CMK (cell line): ENCODE data around the gene SGCD.

Experiments
- DNase-seq: peaks from one replicate; pipeline ENCODE4 v3.0.0-alpha.2; 2010; ENCODE audit warnings: low read depth

The SGCD gene

DNA sequence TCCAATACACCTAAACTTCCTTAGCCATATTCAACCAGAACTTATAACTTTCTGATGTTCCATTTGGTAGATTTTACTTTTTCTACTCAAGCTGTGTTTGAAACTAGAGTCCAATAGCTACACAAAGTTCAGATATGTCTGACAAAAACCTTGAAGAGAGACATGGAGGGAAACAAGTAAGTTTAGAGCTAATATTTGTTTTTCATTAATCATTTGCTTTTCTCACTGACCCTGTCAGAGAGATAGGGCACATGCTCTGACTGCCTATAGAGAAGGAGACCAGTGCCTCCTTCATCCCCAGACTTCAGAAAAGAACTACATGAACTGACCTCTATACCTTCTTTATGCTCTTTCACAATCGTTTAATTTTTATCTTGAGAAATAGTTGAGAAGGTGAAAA lies 366.1 kb downstream of the SGCD start:
- no peak for DNase-seq

DNA sequence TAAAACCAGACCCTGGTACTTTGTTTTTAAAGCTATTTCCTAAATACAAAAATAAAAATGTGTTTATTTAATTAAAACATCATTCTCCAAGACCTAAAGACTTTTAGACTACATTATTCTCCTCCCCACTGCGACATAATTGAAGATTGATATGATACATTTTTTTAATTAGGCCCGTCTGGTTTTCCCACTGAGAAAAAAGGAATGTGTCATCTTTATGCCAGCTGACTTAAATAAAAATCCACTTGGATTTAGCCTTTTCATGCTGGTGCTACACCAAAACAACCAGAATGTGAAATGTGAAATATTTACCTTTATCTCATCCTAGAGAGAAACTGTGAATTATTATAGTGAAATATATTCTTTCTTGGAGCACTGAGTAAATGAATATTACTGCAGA lies 367.6 kb downstream of the SGCD start:
- no peak for DNase-seq

DNA sequence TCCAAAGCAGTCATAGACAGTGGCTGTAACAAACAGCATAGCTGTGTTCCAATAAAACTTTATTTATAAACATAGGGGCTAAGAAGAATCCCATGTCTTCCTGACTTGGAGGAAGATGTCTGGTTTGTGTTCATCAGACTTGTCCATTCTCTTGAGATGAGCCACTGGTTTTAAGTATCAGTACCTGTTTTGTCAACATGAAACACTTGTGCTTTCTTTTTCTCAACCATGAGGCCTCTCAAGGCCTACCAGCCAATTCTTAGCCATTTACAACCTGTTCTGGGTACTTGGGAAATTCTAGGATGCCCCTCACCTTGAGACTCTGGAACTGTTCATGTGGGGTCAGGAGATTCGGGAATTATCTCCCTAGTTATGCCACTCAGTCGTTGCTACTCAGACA lies 368.8 kb downstream of the SGCD start:
- no peak for DNase-seq

DNA sequence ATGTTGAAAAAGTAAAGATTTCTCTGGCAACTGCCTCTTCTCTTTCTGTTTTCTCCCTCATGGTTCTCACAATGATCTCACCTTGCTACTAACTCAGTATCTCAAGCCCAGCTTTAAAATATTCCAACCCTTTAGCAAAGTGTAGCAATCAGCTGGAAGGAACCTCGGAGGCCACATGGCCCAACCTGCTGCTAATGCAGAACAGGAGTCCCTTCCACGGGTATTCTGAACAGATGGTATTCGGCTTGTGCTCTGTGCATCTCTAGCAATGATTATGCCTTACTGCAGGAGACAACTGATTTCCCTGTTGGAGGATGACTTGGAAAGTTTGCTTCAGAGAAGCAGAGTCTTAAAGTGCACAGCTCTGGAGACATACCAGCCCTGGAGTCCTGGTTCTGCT lies 371.4 kb downstream of the SGCD start:
- DNase-seq, result no peak

DNA sequence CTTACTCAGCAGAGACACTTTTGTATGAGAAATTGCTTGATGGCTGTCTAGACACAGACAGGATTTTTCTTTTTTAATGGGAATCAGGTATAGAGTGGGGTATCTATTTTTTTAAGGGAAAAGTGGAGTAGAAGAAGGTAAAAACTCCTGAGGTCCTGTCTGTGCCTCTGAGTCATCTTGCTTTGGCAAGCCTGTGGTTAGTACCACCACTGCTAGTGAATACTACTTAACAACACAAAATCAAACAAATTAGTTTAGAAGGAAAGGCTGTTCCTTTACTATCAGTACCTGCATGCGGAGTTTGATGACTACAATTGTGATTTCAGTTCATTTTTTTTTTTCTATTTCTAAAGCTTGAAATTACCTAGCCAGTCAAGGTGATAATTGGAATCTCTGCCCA lies 372.2 kb downstream of the SGCD start:
- no peak for DNase-seq

DNA sequence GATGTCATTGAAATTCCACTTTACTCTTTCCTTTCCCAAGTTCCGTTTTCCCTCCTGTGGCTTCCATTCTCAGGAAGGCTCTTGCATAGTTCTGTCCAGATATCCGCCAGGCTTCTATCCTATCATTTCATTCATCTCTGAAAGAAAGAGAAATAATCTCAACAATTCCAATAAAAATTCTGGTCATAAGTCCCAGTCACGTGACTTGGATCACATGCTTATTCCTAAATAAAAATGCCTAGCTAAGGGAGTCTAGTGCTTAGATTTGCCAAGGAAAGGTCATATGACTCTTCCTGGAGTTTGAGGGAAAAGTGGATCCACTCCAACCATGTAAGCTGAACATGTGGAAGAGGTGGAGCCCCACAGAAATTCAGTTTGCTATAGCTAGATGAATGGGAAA lies 377.2 kb downstream of the SGCD start:
- DNase-seq, result no peak

DNA sequence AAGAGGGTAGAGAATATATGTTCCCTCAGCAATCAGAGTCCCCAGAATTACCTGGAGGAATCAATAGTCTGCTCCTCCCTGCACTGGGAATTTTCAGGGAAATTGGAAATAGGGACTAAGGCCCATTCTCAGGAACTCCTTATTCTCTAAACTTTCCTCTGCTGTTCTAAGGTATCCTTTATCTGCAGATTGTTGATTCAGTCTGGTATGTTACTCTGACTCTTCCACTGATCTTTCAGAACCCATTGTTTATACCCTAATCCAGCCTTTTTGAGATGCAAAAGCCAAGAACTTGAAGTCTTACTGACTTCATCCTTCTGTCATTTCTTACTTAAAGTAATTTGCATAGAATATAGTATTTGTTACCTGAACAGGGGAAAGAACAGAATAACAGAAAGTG lies 379.7 kb downstream of the SGCD start:
- DNase-seq, result no peak

DNA sequence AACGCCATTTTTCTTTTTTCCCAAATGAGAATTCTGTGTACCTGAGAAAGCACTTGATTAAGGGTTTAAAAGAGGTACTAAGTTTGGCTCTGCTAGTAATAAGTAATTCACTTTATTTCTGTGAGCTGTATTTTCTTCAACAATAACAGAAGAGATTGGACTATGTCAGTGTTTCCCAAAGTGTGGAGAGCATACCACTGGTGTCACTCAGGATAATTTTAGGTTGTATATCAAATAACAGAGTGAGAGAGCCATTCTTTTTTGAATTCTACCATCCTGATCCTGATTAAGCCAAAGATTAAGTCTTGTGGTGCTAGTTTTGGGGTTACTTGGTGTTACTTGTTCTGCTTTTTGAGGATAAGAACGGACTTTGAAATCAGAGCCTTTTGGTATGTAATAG lies 380.8 kb downstream of the SGCD start:
- no peak for DNase-seq

DNA sequence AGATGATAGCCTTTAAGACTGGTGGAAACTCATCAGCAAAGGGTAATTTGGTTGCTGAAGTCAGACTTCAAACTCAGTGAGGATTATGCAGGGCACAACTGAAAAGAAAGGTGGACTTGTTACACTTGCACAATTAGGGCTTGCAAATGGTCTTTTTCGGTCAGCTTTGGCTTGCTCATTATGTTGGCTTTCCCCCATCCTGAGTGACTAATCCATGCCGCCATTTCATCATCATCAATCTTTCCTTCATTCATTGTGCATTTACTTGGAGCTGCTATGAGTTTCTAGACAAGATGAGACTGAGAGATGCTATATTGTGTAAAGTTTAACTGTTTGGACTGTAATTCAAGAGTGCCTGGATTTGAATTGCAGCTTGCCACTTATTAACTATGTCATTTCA lies 388.3 kb downstream of the SGCD start:
- DNase-seq, result no peak

DNA sequence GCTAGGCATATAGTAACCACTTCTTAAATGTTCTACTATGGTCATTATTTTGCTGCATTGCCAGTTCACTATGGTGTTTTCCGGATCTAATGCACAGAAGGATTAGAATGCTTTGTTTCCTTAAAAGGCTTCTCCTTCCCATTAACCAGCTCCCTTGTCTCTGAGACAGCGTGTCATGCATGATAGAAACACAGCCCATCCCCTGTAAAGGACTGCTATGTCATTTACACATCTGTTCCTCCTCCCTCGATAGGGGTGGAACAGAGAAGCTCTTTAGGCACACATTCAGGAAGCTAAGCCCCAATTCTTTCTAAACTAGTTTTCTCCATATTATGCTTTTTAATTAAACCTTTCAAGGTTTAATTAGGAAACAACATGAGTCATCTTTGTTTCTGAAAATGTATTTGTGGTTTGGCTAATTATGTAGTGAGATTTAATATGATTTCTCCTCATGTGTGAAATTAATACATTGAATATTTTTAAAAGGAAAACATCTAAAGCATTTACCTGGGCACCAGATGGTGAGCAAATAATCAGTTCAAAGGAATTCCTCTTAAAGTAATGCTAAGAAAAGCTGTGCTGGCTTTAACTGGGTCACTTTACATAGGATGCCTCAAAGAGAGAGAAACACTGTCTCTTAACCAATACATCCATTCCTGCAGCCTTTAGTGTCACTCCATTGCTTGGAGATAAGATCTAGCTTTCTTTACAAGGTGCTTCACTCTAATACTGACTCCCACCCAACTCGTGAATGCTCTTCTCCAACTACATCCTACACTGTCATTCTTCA lies 389.8 kb downstream of the SGCD start:
- no peak for DNase-seq

DNA sequence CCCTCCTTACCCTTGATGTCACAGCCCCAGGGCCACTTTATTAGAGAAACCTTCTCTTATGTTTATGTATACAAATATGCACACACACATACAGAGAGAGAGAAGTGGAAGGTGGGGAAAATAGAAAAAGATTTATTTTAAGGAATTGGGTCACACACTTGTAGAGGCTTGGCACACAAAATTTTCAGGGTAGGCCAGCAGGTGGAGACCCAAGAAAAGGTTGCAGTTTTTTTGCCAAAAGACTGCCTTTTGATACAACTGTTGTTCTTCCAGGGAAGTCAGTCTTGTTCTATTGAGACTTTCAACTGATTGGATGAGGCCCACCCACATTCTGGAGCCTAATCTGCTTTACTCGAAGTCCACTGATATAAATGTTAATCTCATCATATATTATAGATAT lies 392.0 kb downstream of the SGCD start:
- no peak for DNase-seq

DNA sequence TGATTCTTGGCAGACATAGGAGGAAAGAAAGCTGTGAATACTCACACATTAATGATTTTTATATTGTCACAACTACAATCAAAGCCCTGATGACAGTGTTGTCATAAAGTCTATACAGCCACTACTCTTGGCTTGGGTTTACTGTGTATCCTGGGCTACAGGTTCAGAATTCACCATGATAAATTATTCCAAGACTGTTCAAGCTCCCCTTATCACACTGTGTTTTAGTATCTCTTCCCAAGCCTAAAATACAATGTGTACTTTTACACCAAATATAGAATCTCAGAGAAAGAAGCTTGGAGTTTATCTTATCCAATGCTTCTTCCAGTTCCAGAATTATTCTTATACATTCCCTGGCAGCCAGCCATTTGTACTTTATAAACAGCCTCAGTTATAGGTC lies 395.4 kb downstream of the SGCD start:
- no peak for DNase-seq

DNA sequence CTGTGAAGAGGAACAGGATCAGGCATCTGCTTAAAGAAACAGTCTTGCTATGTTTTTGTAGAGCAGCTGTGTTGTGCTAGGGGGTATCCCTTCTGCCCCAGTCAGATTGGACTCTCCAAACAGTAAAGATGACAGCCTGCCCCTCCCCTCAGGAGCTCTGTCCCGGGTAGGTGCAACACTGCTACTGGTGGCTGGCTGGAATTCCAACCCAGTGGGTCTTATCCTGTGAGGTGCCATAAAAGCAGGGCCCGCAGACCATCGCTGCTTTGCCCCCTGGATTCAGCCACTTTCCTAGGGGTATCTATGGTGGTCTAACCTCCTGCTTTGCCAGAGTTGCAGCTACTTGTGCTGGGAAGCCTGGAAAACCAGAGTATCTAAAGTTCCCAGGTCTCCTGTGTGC lies 408.5 kb downstream of the SGCD start:
- DNase-seq, result no peak

DNA sequence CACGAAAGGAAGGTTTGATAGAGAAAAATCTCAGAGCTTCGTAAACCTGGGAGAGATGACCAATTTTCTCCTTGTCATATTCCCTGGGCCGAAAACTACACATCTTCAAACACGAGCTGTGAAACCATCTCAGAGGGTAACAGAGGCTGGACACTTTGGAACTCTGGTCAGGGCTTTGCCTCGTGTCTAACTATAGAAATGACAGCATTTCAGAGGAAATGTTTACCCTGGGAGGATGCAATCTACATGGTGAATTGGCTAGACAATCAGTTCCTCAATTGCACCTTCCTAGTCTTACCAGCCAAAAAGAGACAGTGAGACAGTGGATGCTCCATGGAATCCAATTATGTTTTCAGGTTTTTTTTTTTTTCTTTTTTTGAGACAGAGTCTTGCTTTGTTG lies 414.6 kb downstream of the SGCD start:
- no peak for DNase-seq

DNA sequence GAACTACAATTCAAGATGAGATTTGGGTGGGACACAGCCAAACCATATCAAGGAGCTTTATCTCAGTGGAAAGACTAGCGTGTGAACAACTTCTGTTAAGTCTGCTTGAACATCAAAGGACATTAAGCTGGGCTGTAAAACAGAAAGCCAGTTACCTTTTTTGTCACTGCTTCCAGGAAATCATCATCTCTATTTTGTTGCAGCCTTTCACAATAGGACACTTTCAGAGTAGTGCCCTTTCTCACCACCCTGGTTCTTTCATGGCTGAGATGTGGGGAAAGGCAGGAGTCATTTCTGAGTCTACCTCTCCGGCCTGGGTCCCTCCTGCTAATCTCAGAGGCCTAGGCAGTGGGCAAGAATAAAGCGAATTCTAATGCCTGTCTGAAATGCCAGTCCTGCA lies 426.9 kb downstream of the SGCD start:
- no peak for DNase-seq

DNA sequence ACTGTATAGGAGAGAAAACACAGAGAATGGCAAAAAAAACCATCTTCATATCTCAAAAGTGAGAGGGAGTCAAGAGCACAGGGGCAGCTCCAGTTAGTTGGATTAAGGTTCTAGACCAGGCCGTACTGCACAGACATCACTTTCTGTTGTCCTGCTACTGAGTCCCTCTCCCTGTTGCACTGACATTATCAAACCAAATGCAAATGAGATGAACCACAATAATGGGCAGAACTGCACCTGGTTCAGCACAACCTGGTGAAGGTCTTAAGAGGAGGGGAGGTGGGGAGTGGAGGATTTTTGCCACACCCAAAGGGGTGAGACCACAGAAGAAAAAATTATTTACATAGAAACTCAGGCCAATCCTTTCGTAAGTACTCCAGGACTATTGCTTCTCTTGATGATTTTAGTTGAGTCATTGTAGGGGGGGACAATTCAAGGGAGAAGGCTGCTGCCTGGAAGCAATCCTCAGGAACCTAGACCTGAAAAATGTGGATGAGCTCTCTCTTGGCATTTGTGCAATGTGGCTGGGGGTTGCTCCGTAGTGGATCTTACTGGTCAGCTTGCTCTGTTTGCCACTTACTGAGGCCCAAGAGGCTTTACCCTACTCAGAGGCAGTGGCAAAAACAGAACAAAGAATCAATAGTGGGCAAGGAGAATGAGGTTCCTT lies 428.6 kb downstream of the SGCD start:
- DNase-seq, result no peak

DNA sequence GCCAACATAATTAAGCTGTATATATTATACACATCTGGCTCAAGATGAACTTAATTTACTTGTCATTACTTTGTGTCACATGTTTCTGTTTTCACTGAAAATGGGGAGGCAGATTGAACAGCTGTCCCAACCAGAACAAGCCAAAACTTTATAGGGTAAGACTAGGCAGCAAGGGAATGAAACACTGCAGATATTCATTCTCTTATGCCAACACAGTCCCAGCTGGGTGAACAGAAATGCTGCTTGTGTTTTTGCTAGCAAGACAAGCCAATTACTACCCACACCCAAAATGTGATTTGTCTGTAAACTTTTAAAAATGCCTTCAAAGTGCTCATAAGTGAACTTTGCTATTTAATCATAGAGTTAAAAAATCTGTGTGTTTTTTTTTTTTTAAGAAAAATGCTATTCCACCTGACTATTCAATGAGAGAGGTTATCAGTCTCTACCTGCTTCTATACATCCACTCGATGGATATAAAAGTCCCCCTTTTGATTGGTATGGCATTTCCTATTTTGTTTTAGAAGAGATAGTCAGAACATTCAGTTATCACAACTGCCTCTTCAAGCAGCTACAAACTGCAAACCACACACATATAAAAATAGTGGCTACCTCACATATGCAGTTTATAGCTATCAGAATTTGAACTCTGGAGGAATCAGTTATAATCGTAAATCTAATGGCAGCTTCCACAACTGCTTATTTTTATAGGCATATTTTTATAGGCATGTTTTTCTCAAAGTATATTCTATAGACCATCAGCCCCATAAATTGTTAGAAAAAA lies 431.2 kb downstream of the SGCD start:
- no peak for DNase-seq

DNA sequence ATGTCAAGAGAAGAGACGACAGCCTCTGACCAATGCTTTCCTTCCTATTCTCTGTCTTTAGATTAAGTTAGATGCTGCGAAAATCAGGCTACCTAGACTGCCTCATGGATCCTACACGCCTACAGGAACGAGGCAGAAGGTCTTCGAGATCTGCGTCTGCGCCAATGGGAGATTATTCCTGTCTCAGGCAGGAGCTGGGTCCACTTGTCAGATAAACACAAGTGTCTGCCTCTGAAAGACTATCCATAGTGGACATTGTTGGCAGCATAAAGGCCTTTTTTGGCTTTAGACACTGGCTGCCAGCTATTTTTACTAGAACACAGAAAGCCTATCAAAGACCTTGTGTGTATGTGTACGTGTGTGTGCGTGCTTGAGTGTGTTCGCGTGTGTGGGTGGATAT lies 432.2 kb downstream of the SGCD start:
- no peak for DNase-seq

DNA sequence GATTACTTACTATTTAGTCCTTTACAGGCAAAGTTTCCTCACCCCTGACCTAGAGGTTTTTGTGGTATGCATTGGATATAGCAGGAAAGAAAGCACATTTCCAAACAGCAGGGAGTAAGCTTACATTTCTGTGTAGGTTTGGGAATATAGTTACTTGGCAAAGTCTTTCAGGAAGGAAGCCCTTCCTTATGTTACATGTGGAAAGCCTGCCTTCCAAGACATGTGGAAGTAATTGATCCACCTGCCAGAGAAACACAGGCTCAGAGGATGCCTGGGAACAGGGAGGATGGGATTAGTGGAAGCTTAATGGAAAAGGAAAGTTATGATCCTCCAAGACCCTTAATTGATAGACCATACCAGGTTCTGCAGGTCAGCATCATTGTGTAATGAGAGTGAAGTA lies 435.8 kb downstream of the SGCD start:
- no peak for DNase-seq

DNA sequence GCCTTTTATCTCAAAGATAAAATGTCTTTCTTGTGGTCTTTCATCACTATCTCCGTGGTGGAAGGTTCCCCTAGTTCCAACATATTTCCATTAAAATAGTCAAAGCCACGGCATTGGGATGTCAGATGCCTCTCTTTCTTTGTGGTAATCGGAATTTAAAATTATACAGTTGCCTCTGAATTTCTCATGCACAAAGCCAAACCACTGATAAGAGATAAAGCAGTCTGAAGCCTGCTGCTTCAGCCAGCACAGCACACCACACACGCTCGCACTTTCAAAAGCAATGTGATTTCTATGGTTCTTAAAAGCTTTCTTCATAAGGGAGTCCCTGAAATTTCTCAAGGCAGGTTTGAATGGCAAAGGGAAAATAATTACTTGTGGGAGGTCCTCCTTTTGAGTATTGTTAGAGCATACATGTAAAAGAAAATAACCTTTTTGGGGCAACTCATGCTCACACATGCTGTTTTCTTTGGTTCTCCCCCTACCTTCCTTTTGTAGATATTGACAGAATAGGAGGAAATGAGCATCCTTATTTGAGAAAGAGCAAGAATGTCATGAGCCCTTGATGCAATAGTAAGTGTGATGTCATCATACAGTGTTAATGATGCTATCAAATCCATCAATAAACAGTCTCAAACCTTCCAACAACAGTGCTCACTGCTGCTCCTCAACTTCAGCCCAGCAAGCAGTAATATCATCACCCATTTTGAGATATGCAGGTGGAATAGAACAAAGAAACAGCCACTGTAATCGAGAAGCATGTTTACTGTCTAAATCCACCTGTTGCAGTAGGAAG lies 437.4 kb downstream of the SGCD start:
- no peak for DNase-seq

DNA sequence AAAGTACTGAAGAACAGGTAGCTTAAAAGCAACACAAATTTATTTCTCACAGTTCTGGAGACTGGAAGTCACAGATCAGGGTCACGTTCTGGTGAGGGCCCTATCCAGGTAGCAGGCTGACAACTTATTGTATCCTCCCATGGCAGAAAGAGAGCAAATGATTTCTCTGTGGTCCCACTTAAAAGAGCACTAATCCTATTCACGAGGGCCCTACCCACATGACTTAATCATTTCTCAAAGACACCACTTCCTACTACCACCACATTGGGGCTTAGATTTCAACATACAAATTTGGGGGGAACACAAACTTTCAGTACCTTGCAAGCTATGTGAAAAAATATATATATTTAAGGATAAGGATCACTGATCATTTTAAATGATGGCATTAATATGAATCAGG lies 447.3 kb downstream of the SGCD start:
- DNase-seq, result no peak

DNA sequence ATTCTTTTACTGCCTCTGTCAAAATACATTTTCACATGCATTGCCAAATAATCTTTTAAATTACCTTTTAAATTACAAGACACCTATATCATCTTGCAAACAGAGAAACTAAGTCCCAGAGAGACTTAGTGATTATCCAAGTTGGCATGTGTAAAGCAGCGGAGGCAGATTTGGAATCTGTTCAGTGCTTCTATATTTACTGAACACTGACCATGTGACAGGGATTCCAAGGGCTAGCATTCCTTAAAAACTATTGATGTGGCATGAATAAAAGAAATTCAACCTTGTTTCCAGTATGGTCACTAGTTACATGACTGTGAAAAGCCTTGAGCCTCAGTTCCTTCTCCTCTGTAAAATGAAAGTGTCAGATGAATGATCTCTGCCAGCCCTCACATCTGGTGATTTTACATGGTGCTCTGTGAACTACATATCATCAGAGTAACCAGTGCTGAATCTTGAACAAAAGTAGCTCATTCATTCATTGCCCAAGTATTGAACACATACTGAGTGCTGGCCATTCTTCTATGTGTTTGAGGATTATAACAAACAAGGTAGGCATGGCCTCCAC lies 451.3 kb downstream of the SGCD start:
- no peak for DNase-seq
